HG02973 (cell line): Measurements from ENCODE around the gene TKTL2.

Source experiments
- ATAC-seq: cut with Tn5 transposase; IDR thresholded peaks from one replicate; pipeline ENCODE4 v1.9.1; 2021; ENCODE audit warnings: moderate library complexity; ENCODE audit not compliant: unreplicated experiment

Gene TKTL2, protein sequence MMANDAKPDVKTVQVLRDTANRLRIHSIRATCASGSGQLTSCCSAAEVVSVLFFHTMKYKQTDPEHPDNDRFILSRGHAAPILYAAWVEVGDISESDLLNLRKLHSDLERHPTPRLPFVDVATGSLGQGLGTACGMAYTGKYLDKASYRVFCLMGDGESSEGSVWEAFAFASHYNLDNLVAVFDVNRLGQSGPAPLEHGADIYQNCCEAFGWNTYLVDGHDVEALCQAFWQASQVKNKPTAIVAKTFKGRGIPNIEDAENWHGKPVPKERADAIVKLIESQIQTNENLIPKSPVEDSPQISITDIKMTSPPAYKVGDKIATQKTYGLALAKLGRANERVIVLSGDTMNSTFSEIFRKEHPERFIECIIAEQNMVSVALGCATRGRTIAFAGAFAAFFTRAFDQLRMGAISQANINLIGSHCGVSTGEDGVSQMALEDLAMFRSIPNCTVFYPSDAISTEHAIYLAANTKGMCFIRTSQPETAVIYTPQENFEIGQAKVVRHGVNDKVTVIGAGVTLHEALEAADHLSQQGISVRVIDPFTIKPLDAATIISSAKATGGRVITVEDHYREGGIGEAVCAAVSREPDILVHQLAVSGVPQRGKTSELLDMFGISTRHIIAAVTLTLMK

DNA sequence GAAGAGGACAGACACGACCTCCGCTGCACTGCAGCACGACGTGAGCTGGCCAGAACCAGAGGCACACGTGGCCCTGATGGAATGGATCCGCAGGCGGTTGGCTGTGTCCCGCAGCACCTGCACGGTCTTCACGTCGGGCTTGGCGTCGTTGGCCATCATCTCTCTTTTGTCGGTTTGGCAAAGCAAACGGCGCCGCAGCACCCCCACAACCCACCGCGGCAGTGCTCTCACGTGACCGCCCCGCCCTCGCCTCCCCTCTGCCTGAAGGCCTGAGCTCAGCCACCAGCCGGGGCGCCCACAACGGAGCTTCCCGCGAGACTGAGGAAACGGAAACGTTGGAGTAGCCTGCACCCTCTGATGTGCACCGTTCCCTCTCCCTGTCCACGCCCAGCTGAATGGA is at the start of gene TKTL2:
TKTL2 (minus strand) TSS at position 179 of the 400 bp plus-strand sequence; CDS start at position 159, 20 bp downstream.
- ATAC-seq, result no peak

DNA sequence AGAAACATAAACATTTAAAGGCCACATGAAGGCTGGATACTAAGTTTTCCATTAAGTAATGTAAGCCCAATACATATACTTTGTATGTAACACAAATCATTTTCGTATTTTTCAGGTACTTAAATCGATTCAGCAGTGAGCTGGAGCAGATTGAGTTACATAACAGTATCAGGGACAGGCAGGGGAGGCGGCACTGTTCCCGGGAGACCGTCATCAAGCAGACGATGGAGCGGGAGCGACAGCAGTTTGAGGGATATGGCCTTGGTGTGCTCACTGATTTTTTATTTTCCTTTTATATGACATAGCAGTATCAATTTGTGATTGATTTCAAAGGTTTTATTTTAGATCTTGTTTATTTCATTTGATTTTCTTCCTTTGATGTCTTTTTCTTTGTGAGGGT is 41.6 kb upstream of the TKTL2 start:
- ATAC-seq, result no peak

DNA sequence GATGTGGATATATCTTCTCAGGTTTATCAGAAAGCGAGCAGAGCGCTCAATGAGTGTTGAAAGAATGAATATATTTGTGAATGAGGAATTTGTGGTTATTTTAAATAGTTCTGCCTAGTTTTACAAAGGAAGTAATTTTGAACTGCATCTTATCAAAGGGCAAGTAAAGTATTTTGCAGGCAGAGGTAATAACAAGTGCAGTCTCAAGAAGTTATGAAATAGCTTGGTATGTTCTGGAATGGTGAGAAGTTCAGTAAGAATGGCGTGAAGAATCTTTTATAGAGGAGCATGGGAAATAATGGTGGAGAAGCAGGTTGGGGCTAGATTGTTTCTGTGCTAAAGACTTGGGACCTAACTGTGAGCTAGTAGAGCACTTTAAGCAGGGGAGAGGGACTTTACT is 31.8 kb upstream of the TKTL2 start:
- ATAC-seq, result no peak

DNA sequence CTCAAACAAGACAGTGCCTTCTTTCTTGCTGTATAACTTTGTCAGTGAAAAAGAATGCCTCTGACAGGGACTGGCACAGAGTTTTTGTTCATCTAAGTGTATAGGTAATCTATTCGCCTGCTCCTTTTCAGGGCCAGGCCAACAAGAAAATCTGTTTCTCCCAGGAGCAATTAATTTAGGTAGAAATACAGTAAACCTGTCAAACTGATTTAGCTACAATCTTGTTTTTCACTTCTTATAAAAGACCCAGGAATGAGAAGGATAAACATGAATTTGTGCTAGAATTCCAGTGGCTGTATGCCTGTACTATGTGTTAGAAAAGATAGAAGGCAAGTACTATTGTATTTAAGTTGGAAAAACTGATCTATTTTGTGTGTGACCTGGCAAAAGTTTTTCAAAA is 27.0 kb upstream of the TKTL2 start:
- ATAC-seq, result no peak

DNA sequence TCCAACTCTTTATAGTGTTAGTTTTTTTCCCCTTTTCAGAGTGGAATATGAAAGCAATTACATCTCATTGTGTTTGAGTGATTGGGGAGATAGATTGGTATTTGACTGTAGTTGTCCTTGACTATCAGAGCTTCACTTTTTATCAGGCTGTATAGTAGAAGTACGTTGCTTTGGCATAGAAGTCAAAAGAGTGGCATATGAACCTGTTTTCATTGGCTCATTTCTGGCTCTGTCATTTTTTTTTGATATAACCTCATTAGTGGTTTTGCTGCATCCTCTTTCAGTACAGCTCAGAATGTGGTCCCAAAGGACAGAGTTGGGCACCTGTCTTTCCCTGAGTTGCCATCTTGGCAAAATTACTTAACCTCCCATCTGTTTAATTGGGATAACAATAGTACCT is 22.3 kb upstream of the TKTL2 start:
- peak; percentile 32 for ATAC-seq

DNA sequence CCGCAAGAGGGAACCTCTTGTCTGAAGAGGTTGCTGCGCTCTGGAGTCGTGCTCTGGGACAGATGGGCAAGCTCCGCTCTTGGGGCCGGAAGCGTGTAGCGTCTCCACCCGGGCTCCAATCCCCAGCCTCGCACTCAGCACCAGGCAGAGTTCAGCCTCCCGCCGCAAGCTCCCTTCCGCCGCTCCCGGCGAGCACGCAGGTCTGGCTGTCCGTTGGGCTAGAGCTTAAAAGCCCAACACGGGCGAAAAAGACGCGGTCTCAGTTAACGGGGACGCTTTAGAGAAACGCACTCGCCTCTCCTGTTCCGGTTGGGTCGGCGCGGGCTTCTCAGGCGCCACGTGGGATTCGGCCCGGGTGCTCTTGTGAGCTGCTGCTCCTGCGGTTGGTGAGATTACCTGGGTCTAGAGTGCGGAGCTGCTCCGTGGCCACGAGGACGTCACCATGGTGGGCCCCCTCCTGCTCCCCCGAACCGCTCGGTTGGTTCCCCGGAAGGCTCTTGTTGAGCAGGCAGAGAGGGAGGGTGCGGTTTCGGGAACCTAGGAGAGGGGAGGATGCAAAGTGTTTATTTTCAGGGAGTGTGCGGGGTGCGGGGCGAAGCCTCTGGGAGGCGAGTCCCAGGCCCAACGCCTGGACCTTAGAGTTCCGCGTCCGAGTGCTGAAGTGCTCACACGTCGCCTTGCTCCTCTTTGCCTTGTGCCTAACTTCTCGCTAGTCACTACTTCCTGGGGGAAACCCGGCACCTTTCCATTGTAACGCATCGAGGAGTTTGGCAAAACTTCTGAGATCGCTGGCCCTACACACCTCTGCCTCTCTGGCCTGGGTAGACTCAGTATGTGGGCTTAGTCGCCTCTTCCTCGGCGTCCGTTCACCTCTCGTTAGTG is 21.0 kb upstream of the TKTL2 start, which contains the start of gene TMA16:
TMA16 (plus strand) TSS at position 331 of the 882 bp plus-strand sequence; CDS start at position 443, 112 bp downstream.
- peak; percentile 72 for ATAC-seq

DNA sequence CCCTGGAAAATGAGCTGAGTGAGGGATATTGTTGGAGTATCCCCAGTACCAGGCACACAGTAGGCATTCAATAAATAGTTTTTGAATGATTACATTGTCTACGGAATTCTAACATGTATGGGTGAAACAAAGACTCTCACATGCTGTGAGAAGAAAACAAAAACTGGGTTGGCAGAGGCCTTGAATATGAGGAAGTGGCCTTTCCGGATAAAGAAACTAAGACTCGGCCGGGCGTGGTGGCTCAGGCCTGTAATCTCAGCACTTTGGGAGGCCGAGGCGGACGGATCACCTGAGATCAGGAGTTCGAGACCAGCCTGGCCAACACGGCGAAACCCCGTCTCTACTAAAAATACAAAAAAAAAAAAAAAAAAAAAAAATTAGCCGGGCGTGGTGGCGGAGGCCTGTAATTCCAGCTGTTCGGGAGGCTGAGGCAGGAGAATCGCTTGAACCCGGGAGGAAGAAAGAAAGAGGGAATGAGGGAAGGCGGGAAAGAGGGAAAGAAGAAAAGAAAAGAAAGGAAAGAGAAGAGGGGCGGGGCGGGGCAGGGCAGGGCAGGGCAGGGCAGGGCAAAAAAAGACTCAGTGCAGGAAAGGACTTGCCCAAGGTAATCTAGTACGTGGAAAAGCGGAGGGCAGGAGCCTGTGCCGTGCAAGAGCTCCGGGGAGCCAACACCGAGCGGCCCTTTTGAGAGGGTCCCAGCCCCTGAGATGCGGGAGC is 20.2 kb upstream of the TKTL2 start:
- ATAC-seq, result peak; percentile 26

DNA sequence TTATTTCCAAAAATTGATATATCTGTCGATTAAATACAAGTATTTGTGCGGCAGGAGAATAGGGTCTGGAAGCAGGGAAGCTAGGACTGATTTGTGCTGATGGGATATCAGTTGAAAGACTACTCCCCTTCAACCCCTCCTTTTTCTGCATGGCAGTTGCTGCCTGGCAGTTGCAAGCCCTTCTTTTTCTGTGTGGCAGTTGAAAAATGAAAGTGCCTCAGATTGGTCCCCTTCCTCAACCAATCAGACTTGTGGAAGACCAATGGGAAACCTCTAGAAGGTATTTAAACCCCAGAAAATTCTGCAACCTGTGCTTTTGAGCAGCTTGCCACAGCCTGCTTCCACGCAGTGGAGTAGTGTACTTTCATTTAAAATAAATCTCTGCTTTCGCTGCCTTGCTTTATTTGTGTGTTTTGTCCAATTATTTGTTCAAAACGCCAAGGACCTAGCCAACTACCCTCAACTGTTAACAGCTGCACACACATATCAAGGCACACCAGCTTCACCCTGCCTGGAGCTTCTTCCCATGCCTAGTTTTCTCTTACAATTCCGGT is 19.5 kb upstream of the TKTL2 start:
- ATAC-seq, result no peak

DNA sequence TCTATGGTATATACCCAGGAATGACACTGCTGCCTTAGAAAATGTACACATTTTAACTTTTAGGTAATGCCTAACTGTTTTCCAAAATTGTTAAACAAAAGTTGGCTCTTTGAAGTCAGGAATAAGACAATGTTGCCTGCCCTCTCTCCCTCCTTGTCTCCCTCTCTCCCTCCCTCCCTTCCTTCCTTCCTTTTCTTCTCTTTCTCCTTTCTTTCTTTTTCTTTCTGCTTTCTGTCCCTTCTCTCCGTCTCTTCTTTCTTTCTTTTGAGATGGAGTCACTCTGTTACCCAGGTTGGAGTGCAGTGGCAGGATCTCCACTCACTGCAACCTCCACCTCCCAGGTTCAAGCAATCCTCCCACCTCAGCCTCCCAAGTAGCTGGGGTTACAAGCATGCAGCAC is 16.4 kb upstream of the TKTL2 start:
- ATAC-seq, result no peak

DNA sequence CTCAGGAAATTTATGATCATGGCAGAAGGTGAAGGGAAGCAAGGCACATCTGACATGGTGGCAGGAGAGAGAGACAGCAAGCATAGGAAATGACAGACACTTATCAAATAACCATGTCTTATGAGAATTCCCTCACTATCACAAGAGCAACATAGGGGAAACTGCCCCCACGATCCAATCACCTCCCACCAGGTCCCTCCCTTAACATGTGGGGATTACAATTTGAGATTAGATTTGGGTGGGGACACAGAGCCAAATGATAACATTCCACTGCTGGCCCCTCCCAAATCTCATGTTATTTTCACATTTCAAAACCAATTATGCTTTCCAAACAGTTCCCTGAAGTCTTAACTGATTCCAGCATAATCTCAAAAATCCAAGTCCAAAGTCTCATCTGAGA is 12.8 kb upstream of the TKTL2 start:
- no peak for ATAC-seq

DNA sequence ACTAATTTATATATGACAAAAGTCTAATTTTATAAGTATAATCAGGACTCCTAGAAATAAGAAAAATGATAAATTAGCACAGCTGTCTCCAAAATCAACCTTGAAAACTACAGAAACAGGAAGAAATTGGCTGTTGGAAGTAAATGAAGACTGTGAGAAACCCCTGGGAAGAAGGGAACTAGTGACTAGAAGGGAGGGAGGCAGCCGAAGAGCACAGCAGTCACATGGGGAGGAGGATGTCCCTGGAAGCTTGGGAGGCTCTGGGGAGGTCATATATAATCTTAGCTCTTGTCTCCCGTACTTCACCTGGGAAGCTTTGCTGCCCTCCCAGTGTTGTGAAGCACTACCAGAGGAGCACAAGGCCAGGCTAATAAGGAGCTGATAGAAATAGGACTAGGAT is 12.0 kb upstream of the TKTL2 start:
- ATAC-seq, result no peak

DNA sequence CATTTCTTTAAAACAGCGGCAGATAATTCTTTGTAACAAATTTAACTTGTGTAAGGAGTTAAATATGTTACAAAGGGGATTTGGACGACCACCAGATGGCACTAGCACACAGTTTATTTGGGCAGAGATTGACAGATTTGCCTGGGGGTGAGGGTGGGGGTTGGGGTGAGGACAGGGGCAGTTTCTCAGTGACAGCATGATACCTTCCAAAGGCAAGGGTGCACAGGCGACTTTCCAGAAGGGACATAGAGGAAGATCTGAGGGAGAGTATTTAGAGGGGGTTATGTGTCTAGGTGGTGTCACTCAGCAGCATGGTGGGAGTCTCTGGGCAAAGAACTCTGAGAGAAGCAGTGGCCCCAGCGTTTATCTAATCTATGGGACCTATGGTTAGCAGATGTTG is 11.4 kb upstream of the TKTL2 start:
- ATAC-seq, result no peak

DNA sequence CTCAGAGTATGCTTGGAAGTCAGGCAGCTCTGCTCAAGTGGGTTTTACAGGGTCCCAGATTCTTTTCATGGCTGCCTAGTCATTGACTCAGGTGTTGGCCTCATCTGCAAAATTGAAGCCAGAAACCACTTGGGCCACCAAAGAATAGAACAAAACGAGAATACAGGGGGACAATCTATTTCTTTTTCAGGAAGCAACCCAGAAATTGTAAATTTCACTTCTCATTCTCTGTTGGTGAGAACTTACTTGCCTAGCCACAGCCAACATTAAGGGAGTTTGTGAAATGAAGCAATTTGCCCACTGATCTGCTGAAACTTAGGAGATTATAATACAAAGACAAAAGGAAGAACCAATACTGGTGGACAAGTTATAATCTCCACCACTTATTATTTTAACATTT is 8.6 kb upstream of the TKTL2 start:
- peak; percentile 52 for ATAC-seq

DNA sequence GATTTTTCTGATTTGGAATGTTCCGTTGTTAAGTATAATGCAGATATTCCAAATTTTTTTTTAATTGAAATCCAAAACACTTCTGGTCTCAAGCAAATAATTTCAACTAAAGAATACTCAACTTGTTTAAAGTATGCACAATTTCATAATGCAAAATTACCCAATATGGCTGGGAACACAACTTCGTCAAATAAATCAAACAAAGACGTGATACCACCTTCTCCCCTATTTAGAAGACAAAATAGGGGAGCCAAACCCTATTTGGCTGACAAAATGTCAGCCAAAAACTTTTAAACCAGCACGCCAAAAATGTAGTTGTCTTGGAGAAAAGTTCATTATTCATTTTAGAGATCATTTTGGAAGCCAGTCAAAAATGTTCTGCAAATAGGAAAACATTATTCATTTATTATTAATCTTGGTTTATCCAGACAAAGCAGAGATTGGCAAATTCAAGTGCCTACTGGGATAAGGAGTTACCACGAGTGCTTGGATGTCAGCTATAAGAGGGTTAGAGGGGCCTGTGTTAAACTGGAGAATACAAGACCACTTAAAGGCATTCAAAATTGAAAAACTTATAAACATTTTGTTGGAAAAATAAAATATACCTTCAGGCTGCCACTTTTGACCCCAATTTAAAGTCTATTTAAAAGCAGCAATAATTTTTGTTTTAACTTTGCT is 3.3 kb upstream of the TKTL2 start:
- ATAC-seq, result no peak

DNA sequence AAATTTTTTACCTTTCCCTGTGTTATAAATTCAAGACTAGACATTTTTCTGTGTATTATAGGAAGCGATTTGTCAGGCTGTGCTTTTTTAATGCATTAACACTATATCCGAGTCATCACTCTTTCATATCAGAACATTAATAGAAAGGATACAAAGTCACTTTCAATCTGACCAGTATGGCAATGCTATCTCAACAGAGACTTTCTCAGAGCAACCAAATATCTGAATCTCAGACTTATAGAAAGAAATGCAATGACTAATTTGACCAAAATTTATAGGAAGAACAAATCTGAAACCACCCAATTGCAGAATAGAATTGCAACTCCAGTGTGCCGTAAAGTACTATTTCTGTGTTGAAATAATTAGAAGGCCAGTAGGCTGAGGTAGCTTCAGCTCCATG is 473 bp upstream of the TKTL2 start:
- no peak for ATAC-seq

DNA sequence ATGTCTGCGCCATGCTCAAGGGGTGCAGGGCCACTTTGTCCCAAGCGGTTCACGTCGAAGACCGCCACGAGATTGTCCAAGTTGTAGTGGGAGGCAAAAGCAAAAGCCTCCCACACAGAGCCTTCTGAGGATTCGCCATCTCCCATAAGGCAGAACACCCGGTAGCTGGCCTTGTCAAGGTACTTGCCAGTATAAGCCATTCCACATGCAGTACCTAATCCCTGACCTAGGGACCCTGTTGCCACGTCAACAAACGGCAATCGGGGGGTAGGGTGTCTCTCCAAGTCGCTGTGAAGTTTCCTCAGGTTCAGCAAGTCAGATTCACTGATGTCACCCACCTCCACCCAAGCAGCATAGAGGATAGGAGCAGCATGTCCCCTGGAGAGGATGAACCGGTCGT is 424 bp downstream of the TKTL2 start:
- no peak for ATAC-seq

DNA sequence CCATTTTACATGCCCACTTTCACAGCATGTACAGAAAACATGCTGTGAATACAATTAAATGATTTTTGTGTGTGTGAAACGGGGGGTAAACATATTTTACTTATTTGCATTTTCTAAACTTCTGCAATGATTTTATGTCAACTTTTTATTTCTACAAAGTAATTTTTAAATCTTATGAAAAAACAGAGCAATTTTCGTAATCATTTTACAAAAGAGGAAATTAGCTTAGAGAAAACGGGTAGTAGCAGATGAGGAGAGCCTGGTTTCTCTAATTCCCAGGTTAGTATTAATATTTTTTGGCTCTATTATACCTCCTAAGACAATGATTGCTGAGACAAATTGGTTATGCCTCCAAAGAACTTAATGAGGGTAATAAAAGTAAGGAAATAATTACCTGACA is 3.2 kb downstream of the TKTL2 start:
- ATAC-seq, result no peak

DNA sequence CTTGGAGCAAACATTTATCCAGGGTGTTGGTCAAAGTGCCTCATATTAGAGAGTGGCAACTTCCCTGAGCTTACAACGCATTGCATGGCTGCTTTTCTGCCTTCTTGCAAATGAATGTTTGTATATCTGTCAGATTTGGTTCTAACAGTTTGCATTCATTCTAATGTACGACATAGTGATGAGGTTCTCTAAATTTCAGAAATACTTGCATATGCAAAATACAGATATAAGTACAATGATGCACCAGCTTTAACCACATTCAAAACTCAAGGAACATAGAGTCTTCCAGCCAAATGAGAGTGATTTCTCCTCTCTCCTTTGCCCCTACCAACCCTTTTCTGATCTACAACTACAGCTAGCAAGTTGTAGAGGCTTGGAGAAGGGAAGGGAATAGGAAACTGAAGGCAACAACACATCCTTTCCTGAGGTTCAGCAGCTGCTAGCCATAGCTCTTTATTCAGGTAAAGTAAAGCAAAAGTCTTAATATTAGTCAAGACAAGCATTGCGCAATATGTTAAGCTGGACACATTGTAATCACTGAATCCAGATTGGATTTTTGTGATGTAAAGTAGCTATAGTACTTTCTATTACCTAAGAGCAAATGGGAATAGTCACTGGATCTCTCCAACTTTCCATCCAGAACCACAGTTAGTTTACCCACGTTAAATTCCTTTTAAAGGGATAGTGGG is 6.3 kb downstream of the TKTL2 start:
- no peak for ATAC-seq

DNA sequence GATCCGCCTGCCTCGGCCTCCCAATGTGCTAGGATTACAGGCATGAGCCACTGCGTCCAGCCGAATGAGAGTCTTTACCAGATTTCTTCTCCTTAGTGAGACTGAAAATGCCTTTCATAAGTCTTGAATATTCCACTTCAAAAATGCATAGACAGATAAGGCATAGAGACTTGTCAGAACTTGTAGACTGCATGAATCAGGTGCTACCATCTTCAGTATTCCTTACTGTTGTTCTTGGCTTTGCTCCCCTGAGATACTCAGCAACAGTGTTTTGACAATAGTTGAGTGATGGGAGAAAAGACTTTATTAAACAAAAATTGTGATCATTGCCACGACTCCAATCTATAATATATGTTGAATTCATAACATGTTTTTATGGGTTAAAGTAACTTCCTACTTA is 11.0 kb downstream of the TKTL2 start:
- no peak for ATAC-seq
